HG02678 (cell line): ENCODE data around the gene DCST1.

Experiments
- ATAC-seq: cut with Tn5 transposase; IDR thresholded peaks from one replicate; pipeline ENCODE4 v1.9.1; 2021; ENCODE audit warnings: mild to moderate bottlenecking, moderate library complexity; ENCODE audit not compliant: unreplicated experiment

DCST1 gene

GRCh38 chr1:155012026-155012546 lies 21.5 kb upstream of the DCST1 start:
- no peak for ATAC-seq

- ATAC-seq, result no peak
These were observed 20.6 kb upstream of the DCST1 start for GRCh38 chr1:155012776-155013602.

- ATAC-seq, result no peak
These were observed 20.0 kb upstream of the DCST1 start for GRCh38 chr1:155013632-155014031.

- no peak for ATAC-seq
These were observed 18.7 kb upstream of the DCST1 start for GRCh38 chr1:155014709-155015508.

GRCh38 chr1:155015527-155016230 lies 17.9 kb upstream of the DCST1 start:
- ATAC-seq, result no peak

GRCh38 chr1:155016231-155016831 lies 17.3 kb upstream of the DCST1 start:
- ATAC-seq, result no peak

GRCh38 chr1:155017041-155017945 lies 16.3 kb upstream of the DCST1 start:
- ATAC-seq, result peak; percentile 82

- ATAC-seq, result no peak
These were observed 15.7 kb upstream of the DCST1 start for GRCh38 chr1:155017946-155018316.

GRCh38 chr1:155018617-155019348 lies 14.8 kb upstream of the DCST1 start:
- no peak for ATAC-seq

- ATAC-seq, result no peak
These were observed 14.0 kb upstream of the DCST1 start for GRCh38 chr1:155019377-155020245.

GRCh38 chr1:155022136-155022926 lies 11.3 kb upstream of the DCST1 start:
- no peak for ATAC-seq

GRCh38 chr1:155022927-155023236 lies 10.7 kb upstream of the DCST1 start:
- ATAC-seq, result no peak

- no peak for ATAC-seq
These were observed 10.0 kb upstream of the DCST1 start for GRCh38 chr1:155023627-155024026.

GRCh38 chr1:155024315-155024714 lies 9.3 kb upstream of the DCST1 start:
- ATAC-seq, result no peak

- no peak for ATAC-seq
These were observed 7.5 kb upstream of the DCST1 start for GRCh38 chr1:155026154-155026553.

GRCh38 chr1:155026588-155026987 lies 7.0 kb upstream of the DCST1 start:
- ATAC-seq, result no peak

GRCh38 chr1:155029513-155030242 lies 3.9 kb upstream of the DCST1 start:
- ATAC-seq, result no peak
